HG03342 (cell line): ENCODE measurements around the gene GRAMD4.

Source experiments
- ATAC-seq: cut with Tn5 transposase; IDR thresholded peaks from one replicate; pipeline ENCODE4 v1.9.1; 2021; ENCODE audit warnings: mild to moderate bottlenecking, moderate library complexity; ENCODE audit not compliant: unreplicated experiment

GRAMD4 gene

GRCh38 chr22:46653596-46653995 is 33.4 kb downstream of the GRAMD4 start:
- no peak for ATAC-seq

GRCh38 chr22:46654426-46654825 is 34.2 kb downstream of the GRAMD4 start:
- no peak for ATAC-seq

GRCh38 chr22:46654927-46655595 is 34.9 kb downstream of the GRAMD4 start:
- no peak for ATAC-seq

- no peak for ATAC-seq
Measured at GRCh38 chr22:46655861-46656608, 35.8 kb downstream of the GRAMD4 start.

- no peak for ATAC-seq
Measured at GRCh38 chr22:46656856-46657654, 36.9 kb downstream of the GRAMD4 start.

GRCh38 chr22:46657655-46657953 is 37.4 kb downstream of the GRAMD4 start:
- no peak for ATAC-seq

GRCh38 chr22:46657996-46658947 is 38.1 kb downstream of the GRAMD4 start:
- no peak for ATAC-seq

GRCh38 chr22:46659059-46659790 is 39.0 kb downstream of the GRAMD4 start:
- no peak for ATAC-seq

- no peak for ATAC-seq
Measured at GRCh38 chr22:46659791-46660186, 39.6 kb downstream of the GRAMD4 start.

- ATAC-seq, result no peak
Measured at GRCh38 chr22:46660604-46661201, 40.5 kb downstream of the GRAMD4 start.

- ATAC-seq, result no peak
Measured at GRCh38 chr22:46661221-46661851, 41.1 kb downstream of the GRAMD4 start.

- no peak for ATAC-seq
Measured at GRCh38 chr22:46662226-46662625, 42.0 kb downstream of the GRAMD4 start.

- no peak for ATAC-seq
Measured at GRCh38 chr22:46663001-46663400, 42.8 kb downstream of the GRAMD4 start.

GRCh38 chr22:46663436-46664100 is 43.4 kb downstream of the GRAMD4 start:
- ATAC-seq, result no peak

GRCh38 chr22:46664301-46664855 is 44.2 kb downstream of the GRAMD4 start:
- ATAC-seq, result no peak

GRCh38 chr22:46665151-46665695 is 45.0 kb downstream of the GRAMD4 start:
- ATAC-seq, result no peak

GRCh38 chr22:46665751-46666280 is 45.6 kb downstream of the GRAMD4 start:
- no peak for ATAC-seq
